ENCODE results near the gene ARAP1.

Gene ARAP1

GRCh38 chr11:72764503-72764902 lies 12.3 kb upstream of the ARAP1 start:
- DNase-seq (ENCODE audit: low read depth in 2 of 3, low spot score in 2 of 3): no peak

- DNase-seq (ENCODE audit: low read depth in 2 of 3, low spot score in 2 of 3): no peak
These were observed 11.6 kb upstream of the ARAP1 start for GRCh38 chr11:72763823-72764222.

- no peak for DNase-seq (ENCODE audit: low read depth in 2 of 3, low spot score in 2 of 3)
These were observed 10.6 kb upstream of the ARAP1 start for GRCh38 chr11:72762641-72763304.

- DNase-seq (ENCODE audit: low read depth in 2 of 3, low spot score in 2 of 3): no peak
These were observed 8.6 kb upstream of the ARAP1 start for GRCh38 chr11:72760539-72761405.

GRCh38 chr11:72759468-72759985 lies 7.3 kb upstream of the ARAP1 start:
- no peak for DNase-seq (ENCODE audit: low read depth in 2 of 3, low spot score in 2 of 3)

- no peak for DNase-seq (ENCODE audit: low read depth in 2 of 3, low spot score in 2 of 3)
These were observed 6.6 kb upstream of the ARAP1 start for GRCh38 chr11:72758690-72759389.

- DNase-seq (ENCODE audit: low read depth in 2 of 3, low spot score in 2 of 3): no peak
These were observed 6.1 kb upstream of the ARAP1 start for GRCh38 chr11:72758304-72758689.

GRCh38 chr11:72755713-72756285 lies 3.6 kb upstream of the ARAP1 start:
- DNase-seq (ENCODE audit: low read depth in 2 of 3, low spot score in 2 of 3): no peak

- DNase-seq (ENCODE audit: low read depth in 2 of 3, low spot score in 2 of 3): no peak
These were observed 2.4 kb upstream of the ARAP1 start for GRCh38 chr11:72754544-72755155.

- DNase-seq (ENCODE audit: low read depth in 2 of 3, low spot score in 2 of 3): no peak
These were observed 1.9 kb upstream of the ARAP1 start for GRCh38 chr11:72754149-72754543.

- no peak for DNase-seq (ENCODE audit: low read depth in 2 of 3, low spot score in 2 of 3)
These were observed 1.3 kb upstream of the ARAP1 start for GRCh38 chr11:72753341-72754148.

GRCh38 chr11:72751116-72752087 lies 806 bp downstream of the ARAP1 start:
- no peak for DNase-seq (ENCODE audit: low read depth in 2 of 3, low spot score in 2 of 3)

- DNase-seq (ENCODE audit: low read depth in 2 of 3, low spot score in 2 of 3): no peak
These were observed 1.6 kb downstream of the ARAP1 start for GRCh38 chr11:72750556-72751115.

GRCh38 chr11:72750086-72750485 lies 2.1 kb downstream of the ARAP1 start:
- no peak for DNase-seq (ENCODE audit: low read depth in 2 of 3, low spot score in 2 of 3)

- no peak for DNase-seq (ENCODE audit: low read depth in 2 of 3, low spot score in 2 of 3)
These were observed 4.8 kb downstream of the ARAP1 start for GRCh38 chr11:72747289-72747855.

- DNase-seq (ENCODE audit: low read depth in 2 of 3, low spot score in 2 of 3): no peak
These were observed 5.4 kb downstream of the ARAP1 start for GRCh38 chr11:72746821-72747220.

- no peak for DNase-seq (ENCODE audit: low read depth in 2 of 3, low spot score in 2 of 3)
These were observed 6.2 kb downstream of the ARAP1 start for GRCh38 chr11:72745925-72746550.

GRCh38 chr11:72745511-72745910 lies 6.7 kb downstream of the ARAP1 start:
- DNase-seq (ENCODE audit: low read depth in 2 of 3, low spot score in 2 of 3): no peak
